DOHH2 (cell line): ENCODE measurements around the gene HOXB7.

ENCODE experiments used
- EZH2phosphoT487 ChIP-seq: fragments of 200-600 bp; sonication (generic); IDR thresholded peaks from 2 replicates; pipeline ENCODE4 v1.6.1; 2017; ENCODE audit warnings: borderline replicate concordance, mild to moderate bottlenecking, antibody characterized with exemption, low read length, moderate library complexity, mixed read lengths
- TF ChIP-seq, protein P1 (sequence below): fragments of 200-600 bp; sonication (generic); IDR thresholded peaks from one replicate; pipeline ENCODE4 v1.5.1; 2014; ENCODE audit warnings: antibody characterized with exemption, mild to moderate bottlenecking, low read depth, low read length; ENCODE audit not compliant: poor library complexity, severe bottlenecking

GRCh38 chr17:48632579-48633265, 21.9 kb upstream of the HOXB7 start:
- TF ChIP-seq, protein P1, sequence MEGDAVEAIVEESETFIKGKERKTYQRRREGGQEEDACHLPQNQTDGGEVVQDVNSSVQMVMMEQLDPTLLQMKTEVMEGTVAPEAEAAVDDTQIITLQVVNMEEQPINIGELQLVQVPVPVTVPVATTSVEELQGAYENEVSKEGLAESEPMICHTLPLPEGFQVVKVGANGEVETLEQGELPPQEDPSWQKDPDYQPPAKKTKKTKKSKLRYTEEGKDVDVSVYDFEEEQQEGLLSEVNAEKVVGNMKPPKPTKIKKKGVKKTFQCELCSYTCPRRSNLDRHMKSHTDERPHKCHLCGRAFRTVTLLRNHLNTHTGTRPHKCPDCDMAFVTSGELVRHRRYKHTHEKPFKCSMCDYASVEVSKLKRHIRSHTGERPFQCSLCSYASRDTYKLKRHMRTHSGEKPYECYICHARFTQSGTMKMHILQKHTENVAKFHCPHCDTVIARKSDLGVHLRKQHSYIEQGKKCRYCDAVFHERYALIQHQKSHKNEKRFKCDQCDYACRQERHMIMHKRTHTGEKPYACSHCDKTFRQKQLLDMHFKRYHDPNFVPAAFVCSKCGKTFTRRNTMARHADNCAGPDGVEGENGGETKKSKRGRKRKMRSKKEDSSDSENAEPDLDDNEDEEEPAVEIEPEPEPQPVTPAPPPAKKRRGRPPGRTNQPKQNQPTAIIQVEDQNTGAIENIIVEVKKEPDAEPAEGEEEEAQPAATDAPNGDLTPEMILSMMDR, result no peak
- TF ChIP-seq EZH2phosphoT487, result no peak
